Bone marrow (tissue), 2 donors: ENCODE data around the gene EZR.
"Not testable (repeated sequence)": the region's sequence is repeated elsewhere in the genome, so short reads cannot be mapped to it uniquely, and the experiment has no call there.

Source experiments
- DNase-seq, 2 donors: peaks; one replicate each; lab custom pipeline; 2025; lab: John Stamatoyannopoulos, UW

Gene EZR

GRCh38 chr6:158797331-158798310, 21.5 kb downstream of the EZR start:
- DNase-seq, result no peak

- no peak for DNase-seq
These were observed 22.8 kb downstream of the EZR start for GRCh38 chr6:158796353-158796752.

- DNase-seq, result no peak
These were observed 23.7 kb downstream of the EZR start for GRCh38 chr6:158795516-158795915.

- peak in 1 of 2 donors; percentile 18 for DNase-seq
These were observed 25.7 kb downstream of the EZR start for GRCh38 chr6:158793432-158793831.

- DNase-seq, result not testable (repeated sequence)
These were observed 26.7 kb downstream of the EZR start for GRCh38 chr6:158792505-158792904.

- no peak for DNase-seq
These were observed 27.8 kb downstream of the EZR start for GRCh38 chr6:158791274-158791855.

- peak in 1 of 2 donors; percentile 38 for DNase-seq
These were observed 29.9 kb downstream of the EZR start for GRCh38 chr6:158789115-158789917.

GRCh38 chr6:158787395-158787794, 31.8 kb downstream of the EZR start:
- no peak for DNase-seq

GRCh38 chr6:158786645-158787304, 32.4 kb downstream of the EZR start:
- no peak for DNase-seq

- DNase-seq, result no peak
These were observed 34.1 kb downstream of the EZR start for GRCh38 chr6:158785036-158785435.

- no peak for DNase-seq
These were observed 34.7 kb downstream of the EZR start for GRCh38 chr6:158784505-158784904.

GRCh38 chr6:158783851-158784250, 35.3 kb downstream of the EZR start:
- no peak for DNase-seq

GRCh38 chr6:158783167-158783450, 36.1 kb downstream of the EZR start:
- DNase-seq, result no peak

- DNase-seq, result no peak
These were observed 36.6 kb downstream of the EZR start for GRCh38 chr6:158782432-158783166.

GRCh38 chr6:158781692-158782373, 37.3 kb downstream of the EZR start:
- DNase-seq, result no peak

- no peak for DNase-seq
These were observed 38.0 kb downstream of the EZR start for GRCh38 chr6:158780988-158781691.

- no peak for DNase-seq
These were observed 38.8 kb downstream of the EZR start for GRCh38 chr6:158780246-158780884.

- DNase-seq, result no peak
These were observed 41.1 kb downstream of the EZR start for GRCh38 chr6:158778005-158778527.

GRCh38 chr6:158777510-158777909, 41.7 kb downstream of the EZR start:
- DNase-seq, result no peak
